Liver (tissue), 9 donors: Measurements from ENCODE around the gene SEPTIN3. TPM values are rescaled to one million over a fixed set of nuclear protein-coding genes. Genes with fewer than 3 reads are reported as not detected.

Experiments used
- DNase-seq: peaks from one replicate; pipeline ENCODE4 v3.0.0-alpha.2; 2017; ENCODE audit warnings: low spot score
- H3K27ac ChIP-seq, 2 donors: one replicate each; pipeline ENCODE4 v1.7.0; 2013; ENCODE audit warnings: inconsistent platforms in 2 of 2, low read length in 2 of 2, control low read depth in 1 of 2, low read depth in 1 of 2, mild to moderate bottlenecking in 1 of 2
- H3K27me3 ChIP-seq, 4 donors: one replicate each; pipeline versions ENCODE4 v1.6.1 to v1.7.0; 2013; ENCODE audit warnings: low read length in 3 of 4, inconsistent platforms in 1 of 4, mild to moderate bottlenecking in 1 of 4, moderate library complexity in 1 of 4; ENCODE audit not compliant: control insufficient read depth in 4 of 4, insufficient read depth in 4 of 4
- H3K36me3 ChIP-seq, 4 donors: one replicate each; pipeline versions ENCODE4 v1.6.1 to v1.7.0; 2013; ENCODE audit warnings: low read length in 3 of 4, mild to moderate bottlenecking in 3 of 4, low read depth in 1 of 4, moderate library complexity in 1 of 4; ENCODE audit not compliant: control insufficient read depth in 4 of 4, insufficient read depth in 3 of 4
- H3K4me1 ChIP-seq, 4 donors: one replicate each; pipeline versions ENCODE4 v1.6.1 to v1.7.0; 2013; ENCODE audit warnings: low read length in 3 of 4, mild to moderate bottlenecking in 3 of 4, moderate library complexity in 1 of 4; ENCODE audit not compliant: control insufficient read depth in 4 of 4, insufficient read depth in 4 of 4
- H3K4me3 ChIP-seq, 3 donors: one replicate each; pipeline versions ENCODE4 v1.6.1 to v1.7.0; 2013; ENCODE audit warnings: low read length in 3 of 3, control low read depth in 1 of 3, low read depth in 1 of 3, mild to moderate bottlenecking in 1 of 3
- H3K9ac ChIP-seq, 2 donors: one replicate each; pipeline ENCODE4 v1.7.0; 2013; ENCODE audit warnings: low read length in 2 of 2, mild to moderate bottlenecking in 2 of 2, moderate library complexity in 2 of 2, control low read depth in 1 of 2, low read depth in 1 of 2
- H3K9me3 ChIP-seq, 4 donors: one replicate each; pipeline versions ENCODE4 v1.6.1 to v1.7.0; 2013; ENCODE audit warnings: low read length in 3 of 4; ENCODE audit not compliant: control insufficient read depth in 4 of 4
- ATF3 ChIP-seq: IDR thresholded peaks from 2 replicates; pipeline ENCODE4 v1.6.1; 2016; ENCODE audit warnings: antibody characterized with exemption
- CTCF ChIP-seq: fragments of 150-350 bp; IDR thresholded peaks from 2 replicates; pipeline ENCODE4 v1.5.1; 2017; ENCODE audit warnings: improper control_type of control experiment, low read depth, low read length; ENCODE audit not compliant: missing input control
- EGR1 ChIP-seq, 2 donors: IDR thresholded peaks; 2 replicates each; pipeline ENCODE4 v1.6.1; 2016 to 2018; ENCODE audit warnings: antibody characterized with exemption in 2 of 2, low read depth in 2 of 2
- FOXA1 ChIP-seq: IDR thresholded peaks from 2 replicates; pipeline ENCODE4 v1.6.1; 2016; ENCODE audit warnings: antibody characterized with exemption
- FOXA2 ChIP-seq: IDR thresholded peaks from 2 replicates; pipeline ENCODE4 v1.6.1; 2016; ENCODE audit warnings: antibody characterized with exemption
- GABPA ChIP-seq, 2 donors: IDR thresholded peaks in 1 of 2; conservative IDR thresholded peaks in 1 of 2; 2 replicates each; pipeline ENCODE4 v1.6.1; 2016; ENCODE audit warnings: antibody characterized with exemption in 2 of 2, mild to moderate bottlenecking in 1 of 2, moderate library complexity in 1 of 2
- HNF4A ChIP-seq, 2 donors: conservative IDR thresholded peaks; 2 replicates each; pipeline ENCODE4 v1.6.1; 2016; ENCODE audit warnings: antibody characterized with exemption in 2 of 2, mild to moderate bottlenecking in 2 of 2
- JUND ChIP-seq, 2 donors: IDR thresholded peaks; 2 replicates each; pipeline ENCODE4 v1.6.1; 2016; ENCODE audit warnings: antibody characterized with exemption in 2 of 2
- MAX ChIP-seq: IDR thresholded peaks from 2 replicates; pipeline ENCODE4 v1.6.1; 2016; ENCODE audit warnings: antibody characterized with exemption
- NR2F2 ChIP-seq: IDR thresholded peaks from 2 replicates; pipeline ENCODE4 v1.6.1; 2016; ENCODE audit warnings: antibody characterized with exemption
- RXRA ChIP-seq, 2 donors: IDR thresholded peaks; 2 replicates each; pipeline ENCODE4 v1.6.1; 2017 to 2018; ENCODE audit warnings: antibody characterized with exemption in 2 of 2, mild to moderate bottlenecking in 1 of 2
- SP1 ChIP-seq: IDR thresholded peaks from 2 replicates; pipeline ENCODE4 v1.6.1; 2018; ENCODE audit warnings: antibody characterized with exemption, mild to moderate bottlenecking
- YY1 ChIP-seq: IDR thresholded peaks from 2 replicates; pipeline ENCODE4 v1.6.1; 2016; ENCODE audit warnings: antibody characterized with exemption, mild to moderate bottlenecking
- WGBS: extraction: QIAGEN DNeasy Blood & Tissue Kit; methylation state at CpG from one replicate; pipeline ENCODE4 v1.1.7; 2013; 5-methylcytosine and 5-hydroxymethylcytosine counted together
- polyA plus RNA-seq, 2 donors: library from polyadenylated mRNA; stranded (reverse) in 1 of 2; unstranded in 1 of 2; fragments of 200-250 nt in 1 of 2; fragments of >200 nt in 1 of 2; fragmentation: Nextera tagmentation in 1 of 2; extraction: Ambion mirVana in 1 of 2; gene quantifications; one replicate each; pipeline versions ENCODE4 v1.2.1 to v1.2.3, GENCODE V29; 2013 to 2015
- total RNA-seq, 2 donors: library from RNA; depleted of rRNA; stranded (reverse); fragments of >200 nt; gene quantifications; one replicate each; pipeline ENCODE4 v1.2.3, GENCODE V29; 2014
- TF ChIP-seq, protein P1 (sequence below): IDR thresholded peaks from 2 replicates; pipeline ENCODE4 v1.6.1; 2016; ENCODE audit warnings: antibody characterized with exemption, mild to moderate bottlenecking
- TF ChIP-seq, protein P2 (sequence below): IDR thresholded peaks from 2 replicates; pipeline ENCODE4 v1.6.1; 2016; ENCODE audit warnings: antibody characterized with exemption
- donor health status: healthy.
- donor health status: healthy.
- donor health status: healthy.
- donor health status: healthy.
- donor health status: healthy.

SEPTIN3 gene
- total and polyA plus RNA-seq, 4 donors = under 0.01 to 0.07 (median 0.04) TPM; not detected in 1

DNA sequence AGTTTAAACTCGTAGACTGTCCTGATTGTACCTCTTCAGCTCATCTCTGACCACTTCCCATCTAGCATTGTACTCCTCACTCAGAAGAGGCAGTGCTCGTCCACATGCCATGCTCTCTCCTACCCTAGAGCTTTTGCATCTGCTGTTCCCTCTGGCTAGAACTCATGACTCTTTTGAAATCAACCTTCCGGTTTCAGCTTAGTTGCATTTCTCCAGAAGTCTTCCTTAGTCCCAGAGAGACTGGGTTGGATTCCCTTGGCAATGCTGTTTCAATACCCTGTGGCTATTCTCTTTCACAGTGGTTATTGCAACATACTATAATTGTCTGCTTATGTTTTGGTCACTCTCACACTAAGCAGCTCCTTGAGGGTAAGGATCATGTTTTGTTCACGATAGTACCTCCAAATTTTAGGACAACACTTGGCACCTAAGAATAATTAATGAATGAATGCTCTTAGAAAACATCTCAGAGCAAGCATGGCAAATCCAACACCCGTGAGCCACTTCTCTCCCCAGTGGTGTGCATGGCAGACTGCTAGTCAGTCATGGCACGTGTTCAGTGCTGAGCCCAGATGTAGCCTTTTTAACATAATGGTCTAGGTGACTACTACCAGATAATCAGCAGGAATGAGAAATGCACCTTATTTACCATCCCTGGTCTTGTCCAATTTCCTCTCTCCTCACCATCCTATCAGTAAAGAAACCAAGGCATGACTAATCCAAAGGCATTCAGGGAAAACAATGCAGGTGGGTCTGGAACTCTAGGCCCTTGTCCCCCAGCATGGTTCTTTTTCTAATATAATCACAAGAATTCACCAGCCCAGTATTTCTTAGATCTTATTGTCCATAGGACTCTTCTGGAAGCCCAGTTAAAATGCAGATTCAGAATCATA, 14.5 kb downstream of the SEPTIN3 start:
- no peaks in the 10 kb centered on the region for H3K4me1 ChIP-seq
- H3K27me3 ChIP-seq = no peaks in the 10 kb centered on the region
- H3K27ac ChIP-seq = no peak overlapping the region
- H3K4me3 ChIP-seq = no peak overlapping the region
- H3K36me3 ChIP-seq = no peaks in the 10 kb centered on the region
- TF ChIP-seq ATF3 (no peak), HNF4A (conservative IDR thresholded peaks at IDR 0.05) (no peak), JUND (IDR thresholded peaks at IDR 0.05) (no peak), SP1 (no peak), FOXA2 (no peak), MAX (no peak), CTCF (no peak), EGR1 (IDR thresholded peaks at IDR 0.05; ENCODE audit: low read depth in 2 of 2) (no peak), RXRA (IDR thresholded peaks at IDR 0.05) (no peak), YY1 (no peak), FOXA1 (no peak), GABPA (IDR thresholded peaks at IDR 0.05 in 1 of 2, conservative IDR thresholded peaks at IDR 0.05 in 1 of 2) (no peak), NR2F2 (no peak)
- TF ChIP-seq, protein P1, sequence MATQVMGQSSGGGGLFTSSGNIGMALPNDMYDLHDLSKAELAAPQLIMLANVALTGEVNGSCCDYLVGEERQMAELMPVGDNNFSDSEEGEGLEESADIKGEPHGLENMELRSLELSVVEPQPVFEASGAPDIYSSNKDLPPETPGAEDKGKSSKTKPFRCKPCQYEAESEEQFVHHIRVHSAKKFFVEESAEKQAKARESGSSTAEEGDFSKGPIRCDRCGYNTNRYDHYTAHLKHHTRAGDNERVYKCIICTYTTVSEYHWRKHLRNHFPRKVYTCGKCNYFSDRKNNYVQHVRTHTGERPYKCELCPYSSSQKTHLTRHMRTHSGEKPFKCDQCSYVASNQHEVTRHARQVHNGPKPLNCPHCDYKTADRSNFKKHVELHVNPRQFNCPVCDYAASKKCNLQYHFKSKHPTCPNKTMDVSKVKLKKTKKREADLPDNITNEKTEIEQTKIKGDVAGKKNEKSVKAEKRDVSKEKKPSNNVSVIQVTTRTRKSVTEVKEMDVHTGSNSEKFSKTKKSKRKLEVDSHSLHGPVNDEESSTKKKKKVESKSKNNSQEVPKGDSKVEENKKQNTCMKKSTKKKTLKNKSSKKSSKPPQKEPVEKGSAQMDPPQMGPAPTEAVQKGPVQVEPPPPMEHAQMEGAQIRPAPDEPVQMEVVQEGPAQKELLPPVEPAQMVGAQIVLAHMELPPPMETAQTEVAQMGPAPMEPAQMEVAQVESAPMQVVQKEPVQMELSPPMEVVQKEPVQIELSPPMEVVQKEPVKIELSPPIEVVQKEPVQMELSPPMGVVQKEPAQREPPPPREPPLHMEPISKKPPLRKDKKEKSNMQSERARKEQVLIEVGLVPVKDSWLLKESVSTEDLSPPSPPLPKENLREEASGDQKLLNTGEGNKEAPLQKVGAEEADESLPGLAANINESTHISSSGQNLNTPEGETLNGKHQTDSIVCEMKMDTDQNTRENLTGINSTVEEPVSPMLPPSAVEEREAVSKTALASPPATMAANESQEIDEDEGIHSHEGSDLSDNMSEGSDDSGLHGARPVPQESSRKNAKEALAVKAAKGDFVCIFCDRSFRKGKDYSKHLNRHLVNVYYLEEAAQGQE = no peak
- TF ChIP-seq, protein P2, sequence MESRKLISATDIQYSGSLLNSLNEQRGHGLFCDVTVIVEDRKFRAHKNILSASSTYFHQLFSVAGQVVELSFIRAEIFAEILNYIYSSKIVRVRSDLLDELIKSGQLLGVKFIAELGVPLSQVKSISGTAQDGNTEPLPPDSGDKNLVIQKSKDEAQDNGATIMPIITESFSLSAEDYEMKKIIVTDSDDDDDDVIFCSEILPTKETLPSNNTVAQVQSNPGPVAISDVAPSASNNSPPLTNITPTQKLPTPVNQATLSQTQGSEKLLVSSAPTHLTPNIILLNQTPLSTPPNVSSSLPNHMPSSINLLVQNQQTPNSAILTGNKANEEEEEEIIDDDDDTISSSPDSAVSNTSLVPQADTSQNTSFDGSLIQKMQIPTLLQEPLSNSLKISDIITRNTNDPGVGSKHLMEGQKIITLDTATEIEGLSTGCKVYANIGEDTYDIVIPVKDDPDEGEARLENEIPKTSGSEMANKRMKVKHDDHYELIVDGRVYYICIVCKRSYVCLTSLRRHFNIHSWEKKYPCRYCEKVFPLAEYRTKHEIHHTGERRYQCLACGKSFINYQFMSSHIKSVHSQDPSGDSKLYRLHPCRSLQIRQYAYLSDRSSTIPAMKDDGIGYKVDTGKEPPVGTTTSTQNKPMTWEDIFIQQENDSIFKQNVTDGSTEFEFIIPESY = no peak
- no peak for DNase-seq
- 83% methylated on average over 6 of the region's 6 CpGs for WGBS
- no peak overlapping the region for H3K9ac ChIP-seq
- no peaks in the 10 kb centered on the region for H3K9me3 ChIP-seq
